GM23338 (cell line): ENCODE measurements around the gene HDAC10.

Experiments
- CTCF ChIP-seq, 2 experiments: fragments of 200-600 bp in 1 of 2; sonication (generic) in 1 of 2; conservative IDR thresholded peaks; 2 replicates each; pipeline versions ENCODE4 v1.5.1 to v1.6.1; 2016 to 2017; ENCODE audit warnings: antibody characterized with exemption in 2 of 2, low read depth in 2 of 2, mild to moderate bottlenecking in 2 of 2, moderate library complexity in 1 of 2
- EZH2phosphoT487 ChIP-seq: fragments of 200-600 bp; sonication (generic); IDR thresholded peaks from one replicate; pipeline ENCODE4 v1.8.1; 2018; ENCODE audit warnings: antibody characterized with exemption; ENCODE audit not compliant: unreplicated experiment
- ZNF114 ChIP-seq: fragments of 250-450 bp; sonication (Bioruptor Pico); IDR thresholded peaks from 2 replicates; pipeline ENCODE4 v1.5.0; 2020; ENCODE audit warnings: mild to moderate bottlenecking, moderate library complexity

DNA sequence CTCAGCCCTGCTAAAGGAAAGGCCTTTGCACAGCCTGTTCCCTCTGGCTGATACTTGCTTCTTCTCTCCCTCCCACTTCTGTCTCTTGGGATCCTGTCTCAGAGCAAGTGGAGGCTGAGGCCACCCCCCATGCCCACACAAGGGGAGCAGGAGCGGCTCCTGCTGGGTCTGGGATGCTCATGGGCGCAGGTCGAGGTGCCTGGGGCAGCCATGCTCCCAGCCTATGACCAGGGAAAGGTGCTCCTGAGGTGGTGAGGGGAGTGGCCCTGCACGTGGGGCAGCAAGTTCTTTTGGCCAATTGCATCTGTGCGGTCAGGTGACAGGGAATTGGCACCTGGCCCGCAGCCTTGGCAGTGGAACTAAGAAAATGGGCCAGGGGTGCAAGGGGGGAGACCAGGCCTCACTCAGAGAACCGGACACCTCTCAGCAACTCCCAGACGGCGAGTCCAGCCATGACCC lies 17.6 kb upstream of the HDAC10 start:
- TF ChIP-seq CTCF (conservative IDR thresholded peaks at IDR 0.05; ENCODE audit: low read depth in 2 of 2) (no peak), EZH2phosphoT487 (no peak), ZNF114 (CRISPR knock-in tag) (no peak)
